Ascending aorta (tissue), 2 donors: ENCODE results near the gene AKT2. TPM values are rescaled to one million over a fixed set of nuclear protein-coding genes. Genes with fewer than 3 reads are reported as not detected.

ENCODE experiments used
- DNase-seq, 2 donors: peaks; one replicate each; pipeline ENCODE4 v3.0.0-alpha.2; 2019; ENCODE audit warnings: low spot score in 2 of 2
- H3K27ac ChIP-seq, 2 donors: fragments of 200-600 bp; sonication (generic); one replicate each; pipeline ENCODE4 v1.5.1; 2016 to 2017; ENCODE audit warnings: mild to moderate bottlenecking in 1 of 2
- H3K27me3 ChIP-seq: fragments of 200-600 bp; sonication (generic); one replicate; pipeline ENCODE4 v1.5.1; 2017
- H3K36me3 ChIP-seq, 2 donors: fragments of 200-600 bp; sonication (generic); one replicate each; pipeline ENCODE4 v1.5.1; 2016
- H3K4me1 ChIP-seq, 2 donors: fragments of 200-600 bp; sonication (generic); one replicate each; pipeline ENCODE4 v1.5.1; 2016 to 2017; ENCODE audit warnings: mild to moderate bottlenecking in 1 of 2
- H3K4me3 ChIP-seq, 2 donors: fragments of 200-600 bp; sonication (generic); one replicate each; pipeline ENCODE4 v1.5.1; 2016 to 2017; ENCODE audit warnings: mild to moderate bottlenecking in 1 of 2
- H3K9me3 ChIP-seq, 2 donors: fragments of 200-600 bp; sonication (generic); one replicate each; pipeline ENCODE4 v1.5.1; 2016
- CTCF ChIP-seq, 3 experiments: fragments of 200-600 bp in 2 of 3; fragments of 450-650 bp in 1 of 3; sonication (generic) in 2 of 3; IDR thresholded peaks; one replicate each; pipeline ENCODE4 v1.5.1; 2016 to 2019; ENCODE audit warnings: antibody characterized with exemption in 3 of 3, mild to moderate bottlenecking in 1 of 3, moderate library complexity in 1 of 3
- intact Hi-C: fragments of 100-400 bp; cut with DNase I; formaldehyde crosslinking; loops from one replicate; pipeline ENCODE4 v1.15.1; 2023
- total RNA-seq: library from RNA; depleted of rRNA; stranded (reverse); fragments of >200 nt; gene quantifications from one replicate; pipeline ENCODE4 v1.1.0, GENCODE V29; 2016

The AKT2 gene
- total RNA-seq, 1 donor from 2014 or later: 137 TPM

GRCh38 chr19:40300668-40301067, 15.5 kb upstream of the AKT2 start:
- Histone ChIP-seq H3K9me3 (no peaks in the 10 kb centered on the region), H3K27me3 (no peaks in the 10 kb centered on the region), H3K36me3 (no peaks in the 10 kb centered on the region), H3K4me3 (no peak overlapping the region), H3K27ac (no peak overlapping the region), H3K4me1 (no peaks in the 10 kb centered on the region)
- no peak for DNase-seq
- intact Hi-C loops: loop anchor here (10.0 kb wide), 2 partner anchors 294 to 334 kb away; no protein-coding TSS in a partner anchor
- no peak for TF ChIP-seq CTCF (IDR thresholded peaks at IDR 0.05)

GRCh38 chr19:40298026-40298425, 12.9 kb upstream of the AKT2 start:
- no peaks in the 10 kb centered on the region for H3K9me3 ChIP-seq
- H3K27ac ChIP-seq: no peak overlapping the region
- TF ChIP-seq CTCF (IDR thresholded peaks at IDR 0.05): no peak
- no peaks in the 10 kb centered on the region for H3K27me3 ChIP-seq
- no peak for DNase-seq
- H3K4me3 ChIP-seq: no peak overlapping the region
- no peaks in the 10 kb centered on the region for H3K36me3 ChIP-seq
- intact Hi-C loops: no loop called here
- no peaks in the 10 kb centered on the region for H3K4me1 ChIP-seq

GRCh38 chr19:40294560-40294959, 9.4 kb upstream of the AKT2 start:
- DNase-seq: no peak
- Histone ChIP-seq H3K27me3 (no peaks in the 10 kb centered on the region), H3K4me1 (no peaks in the 10 kb centered on the region), H3K9me3 (no peaks in the 10 kb centered on the region), H3K27ac (no peak overlapping the region), H3K4me3 (no peak overlapping the region), H3K36me3 (no peaks in the 10 kb centered on the region)
- intact Hi-C loops: no loop called here
- no peak for TF ChIP-seq CTCF (IDR thresholded peaks at IDR 0.05)

- Histone ChIP-seq H3K27me3 (no peaks in the 10 kb centered on the region), H3K36me3 (no peaks in the 10 kb centered on the region), H3K9me3 (no peaks in the 10 kb centered on the region), H3K27ac (no peak overlapping the region), H3K4me1 (peaks cover 4 to 19% of the 10 kb centered on the region in 2 donors), H3K4me3 (no peak overlapping the region)
- intact Hi-C loops: loop anchor here (5.0 to 10.0 kb wide), 7 partner anchors 65 to 978 kb away; partner anchors contain the start of genes FBL, HNRNPUL1, LTBP4 and PSMC4
- TF ChIP-seq CTCF (IDR thresholded peaks at IDR 0.05): no peak
- DNase-seq: no peak
Observed at GRCh38 chr19:40286971-40287421, 1.9 kb upstream of the AKT2 start.

- TF ChIP-seq CTCF (IDR thresholded peaks at IDR 0.05): no peak
- Histone ChIP-seq H3K4me3 (peak overlapping the region in 1 of 2 donors; percentile 71), H3K27me3 (no peaks in the 10 kb centered on the region), H3K27ac (peak overlapping the region; percentile 84 to 97), H3K36me3 (no peaks in the 10 kb centered on the region), H3K9me3 (no peaks in the 10 kb centered on the region), H3K4me1 (peaks cover 4 to 20% of the 10 kb centered on the region in 2 donors)
- no peak for DNase-seq
- intact Hi-C loops: loop anchor here (5.0 to 10.0 kb wide), 7 partner anchors 64 to 978 kb away; partner anchors contain the start of genes FBL, HNRNPUL1, LTBP4 and PSMC4
Observed at GRCh38 chr19:40286235-40286970, 1.3 kb upstream of the AKT2 start.
